Cerebellar nuclear complex (tissue), 1 donor: Measurements from ENCODE around the gene CDON.

Experiments used
- DNase-seq, 2 experiments: peaks; one replicate each; lab custom pipeline; 2025; lab: John Stamatoyannopoulos, UW

The CDON gene

GRCh38 chr11:125944350-125945010, 118.2 kb downstream of the CDON start:
- DNase-seq = no peak

GRCh38 chr11:125943661-125944349, 118.9 kb downstream of the CDON start:
- DNase-seq = no peak

- no peak for DNase-seq
Measured at GRCh38 chr11:125942771-125943428, 119.8 kb downstream of the CDON start.

- peak in 1 of 2 experiments; percentile 64 for DNase-seq
Measured at GRCh38 chr11:125941619-125942611, 120.8 kb downstream of the CDON start.

- DNase-seq = peak; percentile 22 to 53
Measured at GRCh38 chr11:125941267-125941618, 121.4 kb downstream of the CDON start.

GRCh38 chr11:125940145-125940544, 122.5 kb downstream of the CDON start:
- DNase-seq = no peak

- DNase-seq = no peak
Measured at GRCh38 chr11:125939081-125939521, 123.6 kb downstream of the CDON start.

GRCh38 chr11:125938418-125938817, 124.2 kb downstream of the CDON start:
- no peak for DNase-seq

- no peak for DNase-seq
Measured at GRCh38 chr11:125935618-125936199, 127.0 kb downstream of the CDON start.

- no peak for DNase-seq
Measured at GRCh38 chr11:125935056-125935455, 127.6 kb downstream of the CDON start.

- DNase-seq = no peak
Measured at GRCh38 chr11:125934473-125934872, 128.2 kb downstream of the CDON start.

- no peak for DNase-seq
Measured at GRCh38 chr11:125933030-125933813, 129.4 kb downstream of the CDON start.

GRCh38 chr11:125932301-125932700, 130.4 kb downstream of the CDON start:
- no peak for DNase-seq

GRCh38 chr11:125931668-125932067, 131.0 kb downstream of the CDON start:
- no peak for DNase-seq

- DNase-seq = no peak
Measured at GRCh38 chr11:125931116-125931515, 131.6 kb downstream of the CDON start.

GRCh38 chr11:125930076-125930450, 132.6 kb downstream of the CDON start:
- no peak for DNase-seq

- no peak for DNase-seq
Measured at GRCh38 chr11:125929445-125930075, 133.1 kb downstream of the CDON start.

- DNase-seq = no peak
Measured at GRCh38 chr11:125926682-125927081, 136.0 kb downstream of the CDON start.

- DNase-seq = no peak
Measured at GRCh38 chr11:125925804-125926203, 136.9 kb downstream of the CDON start.

- no peak for DNase-seq
Measured at GRCh38 chr11:125925247-125925740, 137.4 kb downstream of the CDON start.
